H1 (cell line): ENCODE results near the gene NOC2L. TPM values are rescaled to one million over a fixed set of nuclear protein-coding genes. Genes with fewer than 3 reads are reported as not detected.

Source experiments
- ATF3 ChIP-seq: IDR thresholded peaks from 2 replicates; pipeline ENCODE4 v1.6.1; 2011; ENCODE audit warnings: low read depth, mild to moderate bottlenecking, low read length; ENCODE audit not compliant: insufficient read depth
- CHD7 ChIP-seq: fragments of 300-600 bp; sonication (generic); IDR thresholded peaks from 2 replicates; pipeline ENCODE4 v1.7.1; 2012; ENCODE audit warnings: low read length, moderate library complexity, mild to moderate bottlenecking, inconsistent platforms; ENCODE audit not compliant: insufficient replicate concordance
- EP300 ChIP-seq, 2 experiments: IDR thresholded peaks; 1 replicate in 1 of 2; 2 replicates in 1 of 2; pipeline ENCODE4 v1.6.1; 2011 to 2012; ENCODE audit warnings: low read depth in 2 of 2, low read length in 2 of 2, mild to moderate bottlenecking in 2 of 2, borderline replicate concordance in 1 of 2, inconsistent platforms in 1 of 2, moderate library complexity in 1 of 2
- JUND ChIP-seq: IDR thresholded peaks from 2 replicates; pipeline ENCODE4 v1.6.1; 2011; ENCODE audit warnings: mild to moderate bottlenecking, improper control_type of control experiment, low read length
- RFX5 ChIP-seq: IDR thresholded peaks from 2 replicates; pipeline ENCODE4 v1.6.1; 2011; ENCODE audit warnings: low read depth, low read length, improper control_type of control experiment, borderline replicate concordance
- SUZ12 ChIP-seq: fragments of 200-600 bp; sonication (generic); IDR thresholded peaks from 2 replicates; pipeline ENCODE4 v1.6.1; 2012; ENCODE audit warnings: mild to moderate bottlenecking, inconsistent platforms, low read length, moderate library complexity, mixed read lengths
- TEAD4 ChIP-seq: IDR thresholded peaks from 2 replicates; pipeline ENCODE4 v1.6.1; 2012; ENCODE audit warnings: low read depth, low read length, inconsistent platforms, mixed read lengths
- polyA plus RNA-seq, 7 experiments: library from polyadenylated mRNA; depleted of rRNA in 3 of 7; stranded (reverse) in 5 of 7; unstranded in 2 of 7; fragments of >200 nt in 5 of 7; fragments of 200-250 nt in 2 of 7; gene quantifications; 1 replicate in 5 of 7; 2 replicates in 1 of 7; 4 replicates in 1 of 7; pipeline versions ENCODE4 v1.2.1 to v1.2.3, GENCODE V29; 2011 to 2013; ENCODE audit warnings: missing spikeins in 2 of 7, mixed read lengths in 2 of 7
- total RNA-seq: library from RNA; stranded (reverse); fragmentation: NEBNext Ultra II Directional; extraction: Animal tissue kit (Norgen Biotek cat#: 25700); gene quantifications from 2 replicates; pipeline ENCODE4 v1.2.1, GENCODE V29; 2021

Gene NOC2L
- total and polyA plus RNA-seq, 2 of the 8 experiments (the other 6 are each of a cell fraction or from before 2014, with no cell fraction given) = 74.7 to 130 TPM

GRCh38 chr1:959731-960362, 791 bp upstream of the NOC2L start (continued):
- TF ChIP-seq CHD7 = no peak
- no peak for TF ChIP-seq TEAD4
- TF ChIP-seq SUZ12 = no peak
- TF ChIP-seq JUND = no peak
- no peak for TF ChIP-seq RFX5
- TF ChIP-seq ATF3 = no peak
- TF ChIP-seq EP300 (IDR thresholded peaks at IDR 0.05; ENCODE audit: borderline replicate concordance in 1 of 2, low read depth in 2 of 2, low read length in 2 of 2) = no peak
- TF ChIP-seq, all 59 proteins: peak for 0
